GM19397 (cell line): ENCODE data around the gene CYP1A1.
"Not testable (repeated sequence)": the region's sequence is repeated elsewhere in the genome, so short reads cannot be mapped to it uniquely, and the experiment has no call there.

Source experiments
- ATAC-seq: cut with Tn5 transposase; IDR thresholded peaks from one replicate; pipeline ENCODE4 v1.9.1; 2021; ENCODE audit warnings: mild to moderate bottlenecking, moderate library complexity; ENCODE audit not compliant: unreplicated experiment

Gene CYP1A1

GRCh38 chr15:74742422-74742821, 17.1 kb upstream of the CYP1A1 start:
- no peak for ATAC-seq

GRCh38 chr15:74738239-74738638, 12.9 kb upstream of the CYP1A1 start:
- not testable (repeated sequence) for ATAC-seq

DNA sequence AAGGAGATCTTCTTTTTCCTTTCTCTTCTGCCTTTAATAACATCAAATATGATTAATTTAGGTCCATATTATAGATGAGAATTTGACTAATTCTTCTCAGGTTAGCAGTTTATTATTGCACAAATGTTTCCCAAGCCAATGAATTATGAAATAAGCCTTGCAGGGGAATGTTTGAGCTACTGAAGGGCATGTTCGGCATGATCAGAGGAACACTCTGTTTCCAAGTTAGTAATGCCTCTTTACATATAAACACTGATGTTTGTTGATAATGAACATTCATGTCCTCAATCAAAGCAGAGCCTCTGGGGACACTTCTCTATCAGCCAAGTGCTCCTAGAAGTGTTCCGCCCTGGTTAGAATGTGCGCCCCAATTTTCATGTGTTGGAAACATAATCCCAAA, 10.0 kb upstream of the CYP1A1 start:
- ATAC-seq: no peak

GRCh38 chr15:74733269-74733668, 7.9 kb upstream of the CYP1A1 start:
- no peak for ATAC-seq

DNA sequence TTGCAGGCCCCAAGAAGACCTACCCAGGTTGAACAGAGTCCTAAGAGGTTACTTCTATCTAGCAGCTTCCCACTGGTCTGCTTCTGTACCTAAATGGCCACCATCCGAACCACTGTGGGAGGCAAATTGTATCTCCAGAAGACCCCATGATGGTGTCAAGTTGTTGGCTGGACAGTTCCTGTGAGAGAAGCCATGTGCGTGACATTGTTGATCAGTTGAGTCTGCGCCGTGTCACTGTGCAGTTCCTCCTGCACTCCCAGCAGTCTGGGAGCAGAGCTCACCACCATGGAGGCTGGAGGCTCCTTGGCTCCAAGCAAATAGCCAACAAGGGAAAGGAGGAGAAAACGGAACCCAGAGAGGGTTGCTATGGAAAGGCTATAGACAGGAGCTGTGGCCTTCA, 7.5 kb upstream of the CYP1A1 start:
- ATAC-seq: no peak

GRCh38 chr15:74730619-74731316, 5.4 kb upstream of the CYP1A1 start:
- ATAC-seq: no peak

- ATAC-seq: not testable (repeated sequence)
These were observed 4.0 kb upstream of the CYP1A1 start for GRCh38 chr15:74729372-74729771.

DNA sequence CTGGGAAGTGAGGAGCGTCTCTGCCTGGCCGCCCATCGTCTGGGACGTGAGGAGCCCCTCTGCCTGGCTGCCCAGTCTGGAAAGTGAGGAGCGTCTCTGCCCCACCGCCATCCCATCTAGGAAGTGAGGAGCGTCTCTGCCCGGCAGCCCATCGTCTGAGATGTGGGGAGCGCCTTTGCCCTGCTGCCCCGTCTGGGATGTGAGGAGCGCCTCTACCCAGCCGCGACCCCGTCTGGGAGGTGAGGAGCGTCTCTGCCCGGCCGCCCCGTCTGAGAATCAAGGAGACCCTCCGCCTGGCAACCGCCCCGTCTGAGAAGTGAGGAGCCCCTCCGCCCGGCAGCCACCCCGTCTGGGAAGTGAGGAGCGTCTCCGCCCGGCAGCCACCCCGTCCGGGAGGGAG, 3.4 kb upstream of the CYP1A1 start:
- ATAC-seq: not testable (repeated sequence)

GRCh38 chr15:74727727-74728126, 2.4 kb upstream of the CYP1A1 start:
- no peak for ATAC-seq

- no peak for ATAC-seq
These were observed 1.4 kb upstream of the CYP1A1 start for GRCh38 chr15:74726774-74727164.

GRCh38 chr15:74725845-74726773, 781 bp upstream of the CYP1A1 start:
- no peak for ATAC-seq

DNA sequence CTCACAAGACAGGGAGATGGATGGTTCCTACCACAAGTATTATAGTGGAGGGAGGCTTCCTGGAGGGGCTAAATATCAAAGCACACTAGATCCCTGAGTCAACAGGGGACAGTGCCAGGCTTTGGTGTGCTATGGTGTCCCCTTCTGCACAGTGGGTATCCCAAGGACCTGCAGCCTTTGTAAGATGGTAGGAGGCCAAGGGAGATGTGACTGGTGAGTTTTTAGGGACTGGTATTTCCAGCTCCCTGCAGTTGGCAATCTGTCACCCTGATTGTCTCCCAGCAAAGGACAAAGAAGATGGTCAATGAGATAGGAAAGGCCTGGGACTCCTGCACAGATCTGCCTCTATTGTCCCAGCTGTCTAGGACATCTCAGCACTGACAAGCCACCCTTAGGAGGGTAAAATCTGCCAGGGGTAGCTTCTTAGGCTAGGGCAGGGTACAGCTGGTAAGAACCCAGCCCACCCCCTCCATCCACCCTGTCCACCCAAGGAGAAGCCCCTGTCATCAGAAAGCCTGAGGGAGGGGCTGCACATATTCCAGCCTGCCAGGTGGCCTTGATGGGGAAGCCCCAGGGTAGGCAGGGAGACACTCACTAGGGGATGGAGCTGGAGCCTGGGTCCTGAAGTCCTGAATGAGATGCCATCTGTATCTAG, 631 bp downstream of the CYP1A1 start:
- no peak for ATAC-seq

DNA sequence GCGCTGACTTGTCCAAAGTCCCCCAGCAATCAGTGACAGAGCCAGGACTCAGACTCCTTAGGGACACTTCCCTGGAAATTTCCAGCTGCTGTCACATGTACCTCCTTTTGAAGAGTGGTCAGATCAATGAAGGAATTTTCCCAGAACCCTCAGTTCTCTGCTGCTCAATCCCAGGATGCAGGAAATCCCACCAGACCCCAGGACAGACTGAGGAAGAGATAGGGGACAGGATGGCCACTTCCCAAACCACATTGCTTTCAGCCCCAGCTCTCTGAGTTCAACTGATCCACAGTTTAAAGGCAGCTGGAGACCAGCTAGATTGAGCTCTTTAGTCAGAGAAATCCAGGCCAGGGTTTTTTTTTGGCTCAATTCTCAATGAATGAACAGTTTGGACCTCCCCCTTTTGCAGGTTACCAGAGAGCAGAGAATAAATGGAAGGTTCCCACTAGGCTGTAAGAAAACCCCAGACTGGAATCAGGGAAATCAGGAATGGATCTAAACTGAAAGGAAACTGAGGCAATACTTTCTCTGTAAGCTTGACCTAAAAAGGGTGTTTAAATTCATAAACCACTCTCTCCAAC, 1.5 kb downstream of the CYP1A1 start:
- no peak for ATAC-seq

DNA sequence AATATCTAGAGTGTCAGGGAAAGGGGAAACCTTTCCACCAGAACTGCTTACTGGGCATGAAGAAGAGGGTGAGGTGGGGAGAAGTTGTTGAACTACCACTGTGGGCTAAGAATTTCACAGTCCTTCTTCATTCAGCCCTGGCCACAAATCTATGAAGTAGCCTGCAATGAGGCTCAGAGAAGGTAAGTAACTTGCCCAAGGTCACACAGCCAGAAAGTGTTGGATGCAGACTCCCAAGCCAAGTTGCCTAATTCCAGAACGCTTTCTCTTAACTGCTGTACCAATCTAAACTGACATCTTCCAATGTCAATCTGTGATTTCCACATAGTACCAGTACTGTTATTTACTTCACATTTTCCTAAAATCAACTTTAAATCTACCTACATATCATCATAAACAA, 2.1 kb downstream of the CYP1A1 start:
- no peak for ATAC-seq

DNA sequence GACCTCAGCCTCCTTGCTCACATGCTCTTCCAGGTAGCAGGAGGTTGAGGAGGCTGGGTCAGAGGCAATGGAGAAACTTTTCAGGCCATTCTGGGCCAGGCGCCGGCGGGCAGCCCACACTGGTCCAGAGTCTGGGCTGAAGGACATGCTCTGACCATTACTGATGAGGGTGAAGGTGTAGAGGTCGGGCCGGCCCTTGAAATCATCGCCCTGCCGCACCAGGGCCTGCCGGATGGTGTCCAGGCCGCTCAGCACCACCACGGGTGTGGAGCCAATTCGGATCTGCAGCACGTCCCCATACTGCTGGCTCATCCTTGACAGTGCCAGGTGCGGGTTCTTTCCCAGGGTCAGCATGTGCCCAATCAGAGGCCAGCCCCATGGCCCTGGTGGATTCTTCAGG, 2.7 kb downstream of the CYP1A1 start:
- no peak for ATAC-seq

- ATAC-seq: no peak
These were observed 8.7 kb downstream of the CYP1A1 start for GRCh38 chr15:74716651-74717050.

- ATAC-seq: no peak
These were observed 13.0 kb downstream of the CYP1A1 start for GRCh38 chr15:74712311-74712710.

- no peak for ATAC-seq
These were observed 14.8 kb downstream of the CYP1A1 start for GRCh38 chr15:74710319-74711094.

DNA sequence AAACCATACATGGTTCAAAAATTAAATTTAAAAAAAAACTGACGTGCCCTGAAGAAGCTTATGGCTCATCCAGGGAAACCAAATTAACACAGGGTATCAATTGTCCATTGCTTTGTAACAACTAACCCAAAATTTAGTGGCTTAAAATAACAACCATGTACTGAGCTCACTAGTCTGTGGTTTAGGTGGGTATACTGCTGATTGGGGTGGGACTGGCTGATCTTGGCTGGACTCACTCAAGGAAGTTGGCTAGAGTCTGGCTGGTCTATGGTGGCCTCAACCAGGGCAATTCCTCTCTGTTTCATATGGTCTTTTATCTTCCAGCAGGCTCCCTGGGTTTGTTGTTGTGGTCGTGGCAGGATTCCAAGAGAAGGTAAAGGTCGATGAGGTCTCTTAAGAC, 15.4 kb downstream of the CYP1A1 start:
- no peak for ATAC-seq

GRCh38 chr15:74709011-74709410, 16.3 kb downstream of the CYP1A1 start:
- no peak for ATAC-seq

- ATAC-seq: no peak
These were observed 28.5 kb downstream of the CYP1A1 start for GRCh38 chr15:74696808-74697207.
